ENCODE measurements around the gene FAM240A. TPM values are rescaled to one million over a fixed set of nuclear protein-coding genes. Genes with fewer than 3 reads are reported as not detected.

Gene FAM240A
- total and polyA plus RNA-seq, 2 experiments from 2014 or later = 0.18 TPM; not detected in 1

- no peak overlapping the region for H3K4me2 ChIP-seq
- Mint-ChIP-seq H3K9me3 (no peaks in the 10 kb centered on the region), H3K4me3 (no peak overlapping the region), H3K27ac (no peak overlapping the region), H3K4me1 (peaks cover 17% of the 10 kb centered on the region), H3K27me3 (ENCODE audit: insufficient read depth, low read depth, poor library complexity) (peaks cover 21% of the 10 kb centered on the region), H3K36me3 (ENCODE audit: low read depth) (no peaks in the 10 kb centered on the region)
- no peak for ATAC-seq
- H3K79me2 ChIP-seq (replicated peaks; ENCODE audit: insufficient read depth) = no peaks in the 10 kb centered on the region
- 0 out of 2 replicates have a peak, but pooled peaks cover 4% of the 10 kb centered on the region for H3F3A ChIP-seq (replicated peaks; ENCODE audit: low read depth)
- H4K20me1 ChIP-seq (replicated peaks; ENCODE audit: insufficient read depth) = no peaks in the 10 kb centered on the region
- H2AFZ ChIP-seq = no peak overlapping the region
- DNase-seq (ENCODE audit: low spot score) = no peak
- H3K4me1 ChIP-seq (ENCODE audit: insufficient read depth) = peaks cover 11% of the 10 kb centered on the region; the same call in 1 of the 2 replicates
- H3K27me3 ChIP-seq (ENCODE audit: insufficient read depth) = no peaks in the 10 kb centered on the region
- no peak overlapping the region for H3K4me3 ChIP-seq
- H3K27ac ChIP-seq (ENCODE audit: low read depth) = no peak overlapping the region
- H3K36me3 ChIP-seq (ENCODE audit: insufficient read depth) = no peaks in the 10 kb centered on the region
- no peak for TF ChIP-seq EZH2 (IDR thresholded peaks at IDR 0.05; ENCODE audit: low read depth, unreplicated experiment)
- TF ChIP-seq NANOG (IDR thresholded peaks at IDR 0.05; ENCODE audit: borderline replicate concordance) = no peak
- no peak for TF ChIP-seq REST (IDR thresholded peaks at IDR 0.05; ENCODE audit: unreplicated experiment)
- TF ChIP-seq EZH2phosphoT487 (IDR thresholded peaks at IDR 0.05; ENCODE audit: unreplicated experiment) = no peak
- TF ChIP-seq ZNF114 (CRISPR knock-in tag; IDR thresholded peaks at IDR 0.05) = no peak
- TF ChIP-seq STAT1 (IDR thresholded peaks at IDR 0.05; ENCODE audit: unreplicated experiment) = no peak
- no peak for TF ChIP-seq JUNB (IDR thresholded peaks at IDR 0.05; ENCODE audit: unreplicated experiment)
- TF ChIP-seq ETS1 (IDR thresholded peaks at IDR 0.05) = no peak
- no peaks in the 10 kb centered on the region for H3K9me2 ChIP-seq (ENCODE audit: insufficient read depth)
Observed at GRCh38 chr3:46667061-46667621, 54.8 kb downstream of the FAM240A start.

GRCh38 chr3:46667657-46668056, 55.3 kb downstream of the FAM240A start:
- no peak for ATAC-seq
- H3K27me3 ChIP-seq (ENCODE audit: insufficient read depth) = no peaks in the 10 kb centered on the region
- peaks cover 6% of the 10 kb centered on the region; the same call in 1 of the 2 replicates for H3K4me1 ChIP-seq (ENCODE audit: insufficient read depth)
- H3K79me2 ChIP-seq (replicated peaks; ENCODE audit: insufficient read depth) = no peaks in the 10 kb centered on the region
- H4K20me1 ChIP-seq (replicated peaks; ENCODE audit: insufficient read depth) = no peaks in the 10 kb centered on the region
- H3K9me2 ChIP-seq (ENCODE audit: insufficient read depth) = no peaks in the 10 kb centered on the region
- no peaks in the 10 kb centered on the region for H3K9me3 Mint-ChIP-seq
- H3K27ac Mint-ChIP-seq = no peak overlapping the region
- H3K27ac ChIP-seq (ENCODE audit: low read depth) = no peak overlapping the region
- peaks cover 16% of the 10 kb centered on the region for H3K27me3 Mint-ChIP-seq (ENCODE audit: insufficient read depth, low read depth, poor library complexity)
- no peak for DNase-seq (ENCODE audit: low spot score)
- 0 out of 2 replicates have a peak, but pooled peaks cover 4% of the 10 kb centered on the region for H3F3A ChIP-seq (replicated peaks; ENCODE audit: low read depth)
- TF ChIP-seq STAT1 (IDR thresholded peaks at IDR 0.05; ENCODE audit: unreplicated experiment) = no peak
- no peak overlapping the region for H3K4me2 ChIP-seq
- H3K4me3 Mint-ChIP-seq = no peak overlapping the region
- H3K4me1 Mint-ChIP-seq = peaks cover 11% of the 10 kb centered on the region
- no peaks in the 10 kb centered on the region for H3K36me3 Mint-ChIP-seq (ENCODE audit: low read depth)
- H2AFZ ChIP-seq = no peak overlapping the region
- no peak overlapping the region for H3K4me3 ChIP-seq
- H3K36me3 ChIP-seq (ENCODE audit: insufficient read depth) = no peaks in the 10 kb centered on the region

Measured in GM23338 (cell line).